ENCODE measurements around the gene SLC6A4. TPM values are rescaled to one million over a fixed set of nuclear protein-coding genes. Genes with fewer than 3 reads are reported as not detected.
A peak's percentile ranks its signal among the peaks of the same experiment; 100 is the strongest.

The SLC6A4 gene
- total RNA-seq (0.94 TPM), polyA plus RNA-seq (ENCODE audit: insufficient read depth, low read depth, low replicate concordance) (1.1 TPM)
- long read RNA-seq, donor 1, result 0 reads
- long read RNA-seq, donor 2, result 0 reads
- long read RNA-seq, donor 3, result 0 reads
- long read RNA-seq, donor 4, result 0 reads
- long read RNA-seq, donor 5, result 0 reads
- long read RNA-seq, donor 6, result 0 reads
- long read RNA-seq, donor 7, result 0 reads
- long read RNA-seq, donor 8, result 0 reads
- long read RNA-seq, donor 9, result 0 reads
- long read RNA-seq, donor 10, partial matches to known transcripts, result 0 of 1 reads
- long read RNA-seq, donor 10, other reads (novel, unspliced or antisense), result 0 of 1 reads

DNA sequence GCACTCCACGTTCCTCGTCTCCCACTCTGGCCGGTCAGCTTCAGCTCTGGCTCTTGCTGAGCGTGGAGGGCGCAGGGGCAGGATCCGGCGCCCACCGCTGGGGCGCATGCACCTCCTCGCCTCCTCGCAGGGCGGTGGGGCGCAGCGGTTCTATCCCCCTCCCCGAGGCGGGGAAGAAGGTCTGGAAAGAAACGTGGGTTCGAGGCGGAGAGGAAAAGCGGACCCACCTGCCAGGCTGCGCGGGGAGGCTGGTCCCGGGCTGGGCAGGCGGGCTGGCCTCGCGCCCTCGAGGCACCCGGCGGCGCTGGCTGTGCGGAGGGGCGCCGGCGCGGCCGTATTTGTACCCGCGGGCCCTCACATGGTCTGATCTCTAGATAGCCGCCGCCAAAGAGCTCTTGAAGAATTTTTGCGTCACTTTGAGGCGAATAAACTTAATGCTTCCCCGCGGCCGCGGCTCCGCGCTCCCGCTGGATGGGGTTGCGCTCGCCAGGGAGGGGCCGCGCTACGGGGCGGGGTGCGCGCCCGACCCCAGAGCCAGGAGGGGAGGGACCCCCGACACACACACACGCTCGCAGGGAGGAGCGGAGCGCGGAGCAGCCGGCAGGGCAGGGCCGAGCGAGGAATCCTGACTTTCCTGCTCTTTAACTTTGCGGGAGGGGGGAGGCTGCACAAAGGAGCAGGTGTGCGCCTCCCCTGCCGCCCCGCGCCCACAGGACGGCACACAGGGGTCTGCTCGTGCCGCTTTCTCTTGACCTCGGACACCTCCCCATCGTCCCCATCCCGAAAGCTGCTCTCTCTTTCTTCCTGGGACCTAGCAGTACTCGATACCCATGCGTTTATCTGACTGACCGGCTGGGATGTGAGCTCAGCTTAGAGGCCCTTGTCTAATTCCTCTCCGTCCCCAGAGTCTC is at the start of gene SLC6A4:
Gene SLC6A4, minus strand, starts transcription at position 312 of the 911 bp plus-strand sequence. CDS start 13,739 bp downstream, outside the sequence.
- Histone ChIP-seq H3K36me3 (ENCODE audit: control insufficient read depth in 2 of 3, insufficient read depth in 3 of 3, low read length in 3 of 3) (no peaks in the 10 kb centered on the region), H3K27ac (ENCODE audit: low read depth in 2 of 2, low read length in 2 of 2) (no peak within 1 kb of the TSS), H3K4me3 (ENCODE audit: low read length in 3 of 3) (peak within 1 kb of the TSS; percentile 14 to 62 (median 40)), H3K9me3 (ENCODE audit: control insufficient read depth in 2 of 3, insufficient read depth in 1 of 3, low read length in 3 of 3) (no peaks in the 10 kb centered on the region), H3K27me3 (ENCODE audit: control insufficient read depth, insufficient read depth, low read length) (peaks cover 6% of the 10 kb centered on the region), H3K9ac (ENCODE audit: low read length in 3 of 3) (peak within 1 kb of the TSS in 1 of 3 donors; percentile 40), H3K4me1 (ENCODE audit: control insufficient read depth in 2 of 3, insufficient read depth in 2 of 3, low read depth in 1 of 3, low read length in 3 of 3) (peaks cover 0 to 6% (median 0%) of the 10 kb centered on the region in 3 donors)
- intact Hi-C loops (cut with DNase I), result no loop called here
- peak in 4 of 5 donors; percentile 34 to 54 (median 52) for DNase-seq
- TF ChIP-seq, protein P1, sequence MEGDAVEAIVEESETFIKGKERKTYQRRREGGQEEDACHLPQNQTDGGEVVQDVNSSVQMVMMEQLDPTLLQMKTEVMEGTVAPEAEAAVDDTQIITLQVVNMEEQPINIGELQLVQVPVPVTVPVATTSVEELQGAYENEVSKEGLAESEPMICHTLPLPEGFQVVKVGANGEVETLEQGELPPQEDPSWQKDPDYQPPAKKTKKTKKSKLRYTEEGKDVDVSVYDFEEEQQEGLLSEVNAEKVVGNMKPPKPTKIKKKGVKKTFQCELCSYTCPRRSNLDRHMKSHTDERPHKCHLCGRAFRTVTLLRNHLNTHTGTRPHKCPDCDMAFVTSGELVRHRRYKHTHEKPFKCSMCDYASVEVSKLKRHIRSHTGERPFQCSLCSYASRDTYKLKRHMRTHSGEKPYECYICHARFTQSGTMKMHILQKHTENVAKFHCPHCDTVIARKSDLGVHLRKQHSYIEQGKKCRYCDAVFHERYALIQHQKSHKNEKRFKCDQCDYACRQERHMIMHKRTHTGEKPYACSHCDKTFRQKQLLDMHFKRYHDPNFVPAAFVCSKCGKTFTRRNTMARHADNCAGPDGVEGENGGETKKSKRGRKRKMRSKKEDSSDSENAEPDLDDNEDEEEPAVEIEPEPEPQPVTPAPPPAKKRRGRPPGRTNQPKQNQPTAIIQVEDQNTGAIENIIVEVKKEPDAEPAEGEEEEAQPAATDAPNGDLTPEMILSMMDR (IDR thresholded peaks at IDR 0.05; ENCODE audit: borderline replicate concordance, extremely low read depth, insufficient read depth), result no peak
- no peak for FAIRE-seq

DNA sequence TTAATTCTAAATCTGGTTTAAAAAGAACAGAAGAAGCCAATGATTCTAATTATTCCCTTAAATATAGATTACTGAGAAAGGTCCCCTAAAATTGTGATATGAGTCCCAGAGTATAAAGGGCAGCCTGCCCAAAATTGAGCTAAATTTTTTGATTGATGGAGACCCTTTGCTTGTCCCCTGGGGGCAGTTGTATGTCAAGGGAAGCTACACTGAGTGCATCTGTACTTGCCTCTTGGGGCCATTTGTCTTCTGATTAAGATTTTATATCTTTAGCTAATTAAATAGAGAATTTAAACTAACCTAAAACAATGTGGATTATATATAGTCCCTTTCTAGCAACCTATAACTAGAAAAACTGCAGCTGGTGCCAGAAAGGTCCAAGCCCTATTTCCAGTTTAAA is 43.7 kb upstream of the SLC6A4 start:
- FAIRE-seq (no peak), DNase-seq (no peak)
- Histone ChIP-seq H3K4me3 (ENCODE audit: low read length in 3 of 3) (no peak overlapping the region), H3K27ac (ENCODE audit: low read depth in 2 of 2, low read length in 2 of 2) (no peak overlapping the region), H3K27me3 (ENCODE audit: control insufficient read depth, insufficient read depth, low read length) (no peaks in the 10 kb centered on the region), H3K9me3 (ENCODE audit: control insufficient read depth in 2 of 3, insufficient read depth in 1 of 3, low read length in 3 of 3) (no peaks in the 10 kb centered on the region), H3K4me1 (ENCODE audit: control insufficient read depth in 2 of 3, insufficient read depth in 2 of 3, low read depth in 1 of 3, low read length in 3 of 3) (no peaks in the 10 kb centered on the region), H3K9ac (ENCODE audit: low read length in 3 of 3) (no peak overlapping the region), H3K36me3 (ENCODE audit: control insufficient read depth in 2 of 3, insufficient read depth in 3 of 3, low read length in 3 of 3) (peaks cover 4 to 24% (median 8%) of the 10 kb centered on the region in 3 donors)
- intact Hi-C loops (cut with DNase I), result no loop called here
- TF ChIP-seq, protein P1 (IDR thresholded peaks at IDR 0.05; ENCODE audit: borderline replicate concordance, extremely low read depth, insufficient read depth), result no peak

DNA sequence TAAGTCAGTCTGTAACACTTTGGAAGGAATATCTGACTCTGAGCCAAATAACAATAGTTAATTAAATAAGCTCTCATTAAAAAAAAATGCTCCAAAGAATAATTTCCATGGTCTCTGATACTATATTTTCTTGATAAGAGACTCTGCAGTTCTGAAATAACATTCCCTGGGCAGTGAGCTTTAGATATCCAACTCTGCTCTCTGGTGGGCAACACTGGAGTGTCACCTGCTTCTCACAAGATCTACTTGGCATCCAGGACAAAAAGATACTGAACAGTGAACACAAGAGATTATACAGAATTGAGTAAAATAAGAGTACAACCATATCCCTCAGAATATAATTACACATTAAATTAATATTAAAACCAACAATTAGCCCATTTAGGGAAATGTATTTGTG is 42.5 kb upstream of the SLC6A4 start:
- H3K27me3 ChIP-seq (ENCODE audit: control insufficient read depth, insufficient read depth, low read length), result no peaks in the 10 kb centered on the region
- peaks cover 3 to 31% (median 11%) of the 10 kb centered on the region in 3 donors for H3K36me3 ChIP-seq (ENCODE audit: control insufficient read depth in 2 of 3, insufficient read depth in 3 of 3, low read length in 3 of 3)
- FAIRE-seq, result peak; percentile 50

More for the DNA sequence above, 42.5 kb upstream of the SLC6A4 start:
- Histone ChIP-seq H3K9me3 (ENCODE audit: control insufficient read depth in 2 of 3, insufficient read depth in 1 of 3, low read length in 3 of 3) (no peaks in the 10 kb centered on the region), H3K27ac (ENCODE audit: low read depth in 2 of 2, low read length in 2 of 2) (no peak overlapping the region), H3K4me1 (ENCODE audit: control insufficient read depth in 2 of 3, insufficient read depth in 2 of 3, low read depth in 1 of 3, low read length in 3 of 3) (no peaks in the 10 kb centered on the region), H3K9ac (ENCODE audit: low read length in 3 of 3) (no peak overlapping the region), H3K4me3 (ENCODE audit: low read length in 3 of 3) (no peak overlapping the region)
- intact Hi-C loops (cut with DNase I), result no loop called here
- TF ChIP-seq, protein P1 (IDR thresholded peaks at IDR 0.05; ENCODE audit: borderline replicate concordance, extremely low read depth, insufficient read depth), result peak; percentile 51
- peak in 4 of 5 donors; percentile 41 to 75 (median 60) for DNase-seq
